Skeletal muscle tissue (tissue), 4 donors: ENCODE measurements around the gene KRT1. TPM values are rescaled to one million over a fixed set of nuclear protein-coding genes. Genes with fewer than 3 reads are reported as not detected.

Source experiments
- H3K27ac ChIP-seq: one replicate; pipeline ENCODE4 v1.7.0; 2013; ENCODE audit warnings: mild to moderate bottlenecking, low read depth, low read length, inconsistent platforms
- H3K27me3 ChIP-seq, 3 donors: one replicate each; pipeline ENCODE4 v1.7.0; 2013; ENCODE audit warnings: low read length in 3 of 3; ENCODE audit not compliant: control insufficient read depth in 3 of 3, insufficient read depth in 3 of 3
- H3K36me3 ChIP-seq, 3 donors: one replicate each; pipeline ENCODE4 v1.7.0; 2013; ENCODE audit warnings: low read length in 3 of 3; ENCODE audit not compliant: control insufficient read depth in 3 of 3, insufficient read depth in 3 of 3
- H3K4me1 ChIP-seq, 3 donors: one replicate each; pipeline ENCODE4 v1.7.0; 2013; ENCODE audit warnings: low read length in 3 of 3, mild to moderate bottlenecking in 3 of 3; ENCODE audit not compliant: control insufficient read depth in 3 of 3, insufficient read depth in 3 of 3
- H3K4me3 ChIP-seq, 3 donors: one replicate each; pipeline ENCODE4 v1.7.0; 2013; ENCODE audit warnings: low read length in 3 of 3
- H3K9ac ChIP-seq, 3 donors: one replicate each; pipeline ENCODE4 v1.7.0; 2013; ENCODE audit warnings: low read length in 3 of 3, mild to moderate bottlenecking in 3 of 3, moderate library complexity in 2 of 3, low read depth in 1 of 3
- H3K9me3 ChIP-seq, 3 donors: one replicate each; pipeline ENCODE4 v1.7.0; 2013; ENCODE audit warnings: low read length in 3 of 3; ENCODE audit not compliant: control insufficient read depth in 3 of 3
- total RNA-seq: library from RNA; depleted of rRNA; stranded (reverse); fragments of >200 nt; gene quantifications from one replicate; pipeline ENCODE4 v1.2.3, GENCODE V29; 2014
- donor health status: Osteomylitis.

The KRT1 gene
- total RNA-seq, 1 donor from 2014 or later = 2.1 TPM

DNA sequence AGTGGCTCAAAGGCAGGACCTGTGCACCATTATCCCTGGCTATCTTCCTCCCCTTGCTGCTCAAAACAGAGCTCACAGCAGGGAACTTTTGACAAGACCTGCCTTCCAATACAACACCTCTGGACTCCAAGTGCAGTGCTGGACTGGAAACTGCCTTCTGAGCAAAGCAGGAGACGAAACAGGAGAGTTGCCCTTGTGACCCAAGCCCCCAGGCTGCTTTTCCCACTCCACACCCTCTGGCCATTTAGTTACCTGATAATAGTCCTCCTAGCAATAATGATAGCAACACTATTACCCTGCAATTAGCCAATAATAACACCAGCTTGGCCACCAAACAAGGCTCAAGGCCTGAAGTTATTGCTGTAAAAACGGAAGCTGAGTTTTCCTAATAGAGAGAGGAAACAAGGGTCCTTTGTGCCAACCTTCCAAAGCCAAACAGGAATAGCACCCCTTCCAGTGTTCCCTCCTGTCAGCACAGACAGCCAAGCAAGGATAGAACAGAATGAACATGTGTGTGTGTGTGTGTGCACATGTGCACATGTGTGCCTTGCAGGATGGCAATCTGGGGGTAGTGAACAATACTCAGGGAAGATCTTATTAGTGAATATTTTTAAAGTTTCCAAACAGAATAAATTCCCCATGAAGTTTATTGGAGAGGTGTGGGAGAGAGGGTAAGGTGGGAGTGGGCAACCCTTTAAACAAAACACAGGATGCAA lies 52.7 kb downstream of the KRT1 start:
- Histone ChIP-seq H3K27ac (no peak overlapping the region), H3K9ac (no peak overlapping the region), H3K4me3 (no peak overlapping the region), H3K27me3 (peaks cover 0 to 27% (median 4%) of the 10 kb centered on the region in 3 donors), H3K4me1 (no peaks in the 10 kb centered on the region), H3K9me3 (no peaks in the 10 kb centered on the region), H3K36me3 (no peaks in the 10 kb centered on the region)

Other genes starting within 250 kb of the KRT1 start
- not detected for gene KRT75, start 246.0 kb downstream of the KRT1 start, total RNA-seq
- not detected for gene KRT6B, start 228.3 kb downstream of the KRT1 start, total RNA-seq
- gene KRT6C, start 206.6 kb downstream of the KRT1 start, total RNA-seq = not detected
- 1.6 TPM for gene KRT6A, start 187.2 kb downstream of the KRT1 start, total RNA-seq
- 1.6 TPM for gene KRT5, start 160.0 kb downstream of the KRT1 start, total RNA-seq
- not detected for gene KRT71, start 127.3 kb downstream of the KRT1 start, total RNA-seq
- not detected for gene KRT74, start 106.6 kb downstream of the KRT1 start, total RNA-seq
- not detected for gene KRT72, start 78.9 kb downstream of the KRT1 start, total RNA-seq
- gene KRT73, start 61.8 kb downstream of the KRT1 start, total RNA-seq = under 0.01 TPM
- gene KRT2, start 28.2 kb downstream of the KRT1 start, total RNA-seq = not detected
- gene KRT77, start 23.1 kb upstream of the KRT1 start, total RNA-seq = not detected
- gene KRT76, start 96.9 kb upstream of the KRT1 start, total RNA-seq = not detected
- not detected for gene KRT3, start 115.7 kb upstream of the KRT1 start, total RNA-seq
- not detected for gene KRT4, start 133.7 kb upstream of the KRT1 start, total RNA-seq
- 1.6 TPM for gene KRT79, start 153.9 kb upstream of the KRT1 start, total RNA-seq
- gene KRT78, start 168.6 kb upstream of the KRT1 start, total RNA-seq = not detected
- gene KRT8, start 224.7 kb upstream of the KRT1 start, total RNA-seq = 1.6 TPM